GM23248 (cell line): ENCODE measurements around the gene ARCN1. TPM values are rescaled to one million over a fixed set of nuclear protein-coding genes. Genes with fewer than 3 reads are reported as not detected.
A peak's percentile ranks its signal among the peaks of the same experiment; 100 is the strongest.

Source experiments
- DNase-seq: peaks from one replicate; pipeline ENCODE4 v3.0.0-alpha.2; 2015
- H2AFZ ChIP-seq: fragments of 200-600 bp; sonication (generic); 2 replicates; pipeline ENCODE4 v1.6.1; 2016; ENCODE audit warnings: antibody characterized with exemption
- H3F3A ChIP-seq: fragments of 200-600 bp; sonication (generic); 2 replicates; pipeline ENCODE4 v1.6.1; 2016; ENCODE audit warnings: mild to moderate bottlenecking, antibody characterized with exemption, mixed run types; ENCODE audit not compliant: insufficient read depth
- H3K27ac ChIP-seq: fragments of 200-600 bp; sonication (generic); 2 replicates; pipeline ENCODE4 v1.5.1; 2016; ENCODE audit warnings: mild to moderate bottlenecking
- H3K27me3 ChIP-seq: fragments of 200-600 bp; sonication (generic); replicated peaks from 2 replicates; pipeline ENCODE4 v1.6.1; 2016; ENCODE audit warnings: mild to moderate bottlenecking; ENCODE audit not compliant: insufficient read depth
- H3K36me3 ChIP-seq: fragments of 200-600 bp; sonication (generic); 2 replicates; pipeline ENCODE4 v1.6.1; 2016; ENCODE audit warnings: low read depth, mild to moderate bottlenecking
- H3K4me1 ChIP-seq: fragments of 200-600 bp; sonication (generic); 2 replicates; pipeline ENCODE4 v1.6.1; 2016; ENCODE audit warnings: mild to moderate bottlenecking; ENCODE audit not compliant: insufficient read depth
- H3K4me2 ChIP-seq: fragments of 200-600 bp; sonication (generic); one replicate; pipeline ENCODE4 v1.6.1; 2016; ENCODE audit warnings: mild to moderate bottlenecking; ENCODE audit not compliant: unreplicated experiment
- H3K4me3 ChIP-seq: fragments of 200-600 bp; sonication (generic); 2 replicates; pipeline ENCODE4 v1.5.1; 2016; ENCODE audit warnings: mild to moderate bottlenecking
- H3K79me2 ChIP-seq: fragments of 200-600 bp; sonication (generic); 2 replicates; pipeline ENCODE4 v1.6.1; 2016; ENCODE audit warnings: mild to moderate bottlenecking; ENCODE audit not compliant: insufficient read depth
- H3K9ac ChIP-seq: fragments of 200-600 bp; sonication (generic); 2 replicates; pipeline ENCODE4 v1.6.1; 2016; ENCODE audit warnings: mild to moderate bottlenecking
- H3K9me2 ChIP-seq: fragments of 200-600 bp; sonication (generic); 2 replicates; pipeline ENCODE4 v1.6.1; 2016; ENCODE audit warnings: mixed run types, mild to moderate bottlenecking, moderate library complexity; ENCODE audit not compliant: insufficient read depth
- H3K9me3 ChIP-seq: fragments of 200-600 bp; sonication (generic); one replicate; pipeline ENCODE4 v1.6.1; 2017; ENCODE audit warnings: low read depth
- H4K20me1 ChIP-seq: fragments of 200-600 bp; sonication (generic); 2 replicates; pipeline ENCODE4 v1.6.0; 2016; ENCODE audit not compliant: insufficient read depth
- EZH2 ChIP-seq: fragments of 200-600 bp; sonication (generic); IDR thresholded peaks from 2 replicates; pipeline ENCODE4 v1.6.1; 2018; ENCODE audit warnings: antibody characterized with exemption, mild to moderate bottlenecking; ENCODE audit not compliant: insufficient read depth, poor library complexity, severe bottlenecking
- EZH2phosphoT487 ChIP-seq: fragments of 200-600 bp; sonication (generic); IDR thresholded peaks from 2 replicates; pipeline ENCODE4 v1.6.1; 2018; ENCODE audit warnings: antibody characterized with exemption, moderate library complexity, mild to moderate bottlenecking, low read depth; ENCODE audit not compliant: insufficient read depth
- WGBS, 2 experiments: methylation state at CpG; one replicate each; pipeline ENCODE4 v1.1.6; 2015 to 2017; ENCODE audit warnings: low lambda C conversion rate in 2 of 2, low coverage in 1 of 2; ENCODE audit errors: missing lambda C conversion rate in 2 of 2; 5-methylcytosine and 5-hydroxymethylcytosine counted together
- in situ Hi-C: fragments of 300-500 bp; cut with MboI; formaldehyde crosslinking; loops from 2 replicates; pipeline ENCODE4 v1.15.0; 2020
- polyA plus RNA-seq: library from polyadenylated mRNA; unstranded; fragments of >200 nt; fragmentation: Nextera tagmentation; extraction: Ambion mirVana; gene quantifications from 2 replicates; pipeline ENCODE4 v1.2.1, GENCODE V29; 2016
- total RNA-seq: library from RNA; depleted of rRNA; stranded (reverse); fragments of >200 nt; shearing (Covaris generic); gene quantifications from 2 replicates; pipeline ENCODE4 v1.2.3, GENCODE V29; 2014

ARCN1 gene
- total and polyA plus RNA-seq, 2 experiments from 2014 or later = 187 to 190 TPM

DNA sequence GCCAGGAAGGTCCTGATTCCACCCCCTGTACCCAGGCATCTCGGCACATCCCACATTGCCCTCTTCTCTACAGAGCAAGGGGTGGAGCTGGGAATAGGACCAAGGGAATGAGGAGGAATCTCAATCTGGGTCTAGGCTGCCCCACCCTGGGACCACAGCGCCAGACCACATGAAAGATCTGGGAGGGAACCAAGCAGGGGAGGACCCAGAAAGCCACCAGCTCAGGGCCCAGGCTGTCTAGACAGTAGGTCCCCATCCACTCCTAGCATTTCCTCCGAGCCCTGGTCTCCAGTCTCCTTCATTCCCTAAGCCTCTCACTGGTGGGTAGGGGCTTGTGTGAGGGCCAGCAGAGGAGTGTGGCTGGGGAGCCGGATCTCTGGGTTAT lies 46.8 kb downstream of the ARCN1 start:
- peak; percentile 89 for DNase-seq
- H3K79me2 ChIP-seq = peaks cover 58% of the 10 kb centered on the region
- no peaks in the 10 kb centered on the region for H4K20me1 ChIP-seq
- H3K27ac ChIP-seq = peak overlapping the region; percentile 99
- H3K27me3 ChIP-seq = no peaks in the 10 kb centered on the region
- peak overlapping the region; percentile 86 for H3K4me2 ChIP-seq
- H3K4me1 ChIP-seq = peaks cover 61% of the 10 kb centered on the region
- peaks cover 16% of the 10 kb centered on the region for H3K36me3 ChIP-seq
- TF ChIP-seq EZH2 = no peak
- no peak for TF ChIP-seq EZH2phosphoT487
- H3K9me3 ChIP-seq = no peaks in the 10 kb centered on the region
- H3K9ac ChIP-seq = peak overlapping the region; percentile 86
- H3K4me3 ChIP-seq = peak overlapping the region; percentile 47
- in situ Hi-C loops = no loop called here
- 0 to 1% methylated on average over 4 of the region's 4 CpGs for WGBS, 2 experiments
- no peaks in the 10 kb centered on the region for H3K9me2 ChIP-seq
- peaks cover 69% of the 10 kb centered on the region for H3F3A ChIP-seq
- H2AFZ ChIP-seq = no peak overlapping the region

DNA sequence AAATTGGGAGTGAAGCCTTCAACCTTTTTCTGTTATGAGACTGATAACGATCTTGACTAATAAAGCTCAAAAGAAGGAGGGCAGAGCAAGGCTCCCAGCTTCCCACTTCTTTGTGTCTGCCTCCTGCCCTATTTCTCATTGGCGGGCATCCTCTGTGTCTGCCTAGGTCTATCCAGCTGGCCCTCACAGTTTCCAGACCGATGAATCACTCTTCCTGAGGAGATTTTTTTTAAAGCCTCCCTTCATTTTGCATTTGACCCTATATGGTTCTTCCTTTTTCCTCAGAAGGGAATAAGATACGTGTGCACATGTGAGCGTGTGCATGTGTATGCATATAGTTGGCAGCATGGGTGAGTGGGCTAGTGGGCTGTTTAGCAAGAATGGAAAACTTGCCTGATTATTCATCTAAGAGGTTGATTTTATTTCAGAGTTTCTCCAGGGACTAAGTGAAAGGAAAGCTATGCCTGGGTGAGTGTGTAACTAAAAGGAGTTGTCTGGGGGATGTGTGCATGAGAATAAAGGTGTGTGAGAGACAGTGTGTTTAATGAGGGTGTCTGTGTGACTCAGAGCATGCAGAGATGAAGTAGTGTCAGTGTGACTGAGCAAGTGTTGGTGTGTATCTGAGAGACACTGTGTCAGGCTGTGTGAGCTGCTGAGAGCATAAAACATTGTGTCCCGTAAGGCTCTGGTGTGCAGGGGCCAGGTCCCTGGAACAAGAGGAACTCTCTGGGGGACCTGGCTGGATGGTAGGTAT lies 47.4 kb downstream of the ARCN1 start:
- Histone ChIP-seq H3K27ac (peak overlapping the region; percentile 99), H2AFZ (no peak overlapping the region), H3K9me3 (no peaks in the 10 kb centered on the region), H3K79me2 (peaks cover 58% of the 10 kb centered on the region), H3K4me3 (peak overlapping the region; percentile 47), H3F3A (peaks cover 69% of the 10 kb centered on the region), H3K4me1 (peaks cover 62% of the 10 kb centered on the region), H3K9ac (peak overlapping the region; percentile 86), H3K36me3 (peaks cover 16% of the 10 kb centered on the region), H3K4me2 (peak overlapping the region; percentile 97), H4K20me1 (no peaks in the 10 kb centered on the region), H3K9me2 (no peaks in the 10 kb centered on the region), H3K27me3 (no peaks in the 10 kb centered on the region)
- peak; percentile 99 for DNase-seq
- no peak for TF ChIP-seq EZH2phosphoT487
- 8 to 10% methylated on average over 6 of the region's 6 CpGs for WGBS, 2 experiments
- in situ Hi-C loops = no loop called here

DNA sequence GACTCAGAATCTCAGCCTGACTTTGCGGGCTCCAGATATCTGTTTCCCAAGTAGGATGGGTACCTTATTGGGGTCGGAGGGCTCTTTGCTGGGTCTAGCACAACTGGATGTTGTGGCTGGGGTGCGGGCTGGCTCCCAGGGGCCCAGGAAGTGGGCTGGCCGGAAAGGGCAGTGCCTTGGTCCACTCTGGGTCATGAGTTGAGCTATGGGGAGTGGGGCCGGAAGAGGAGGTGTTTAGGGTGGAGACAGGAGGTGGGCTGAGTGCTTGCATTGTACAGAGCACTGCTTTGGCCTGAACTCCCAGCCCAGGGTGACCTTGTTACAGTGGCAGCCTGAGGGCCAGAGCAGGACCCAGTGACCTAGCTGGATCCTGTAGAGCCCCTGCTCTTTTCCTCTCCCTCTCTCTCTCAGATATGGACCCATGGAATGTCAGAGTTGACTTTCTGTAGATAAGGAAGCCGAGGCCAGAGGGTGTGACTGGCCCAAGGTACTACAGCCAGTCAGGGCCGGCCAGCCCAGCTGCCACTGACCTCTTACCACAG lies 48.4 kb downstream of the ARCN1 start:
- no peaks in the 10 kb centered on the region for H3K9me2 ChIP-seq
- no peak overlapping the region for H2AFZ ChIP-seq
- no peaks in the 10 kb centered on the region for H3K9me3 ChIP-seq
- peaks cover 64% of the 10 kb centered on the region for H3F3A ChIP-seq
- H3K4me1 ChIP-seq = peaks cover 71% of the 10 kb centered on the region
- no peaks in the 10 kb centered on the region for H3K27me3 ChIP-seq
- WGBS, 2 experiments = 54 to 58% methylated on average over 7 of the region's 7 CpGs
- H3K4me2 ChIP-seq = peak overlapping the region; percentile 97
- peak overlapping the region; percentile 99 for H3K27ac ChIP-seq
- in situ Hi-C loops = no loop called here
- peak overlapping the region; percentile 86 for H3K9ac ChIP-seq
- no peak for DNase-seq
- H4K20me1 ChIP-seq = no peaks in the 10 kb centered on the region
- peak overlapping the region; percentile 78 for H3K4me3 ChIP-seq
- peaks cover 65% of the 10 kb centered on the region for H3K79me2 ChIP-seq
- peaks cover 15% of the 10 kb centered on the region for H3K36me3 ChIP-seq
- no peak for TF ChIP-seq EZH2phosphoT487
- no peak for TF ChIP-seq EZH2

DNA sequence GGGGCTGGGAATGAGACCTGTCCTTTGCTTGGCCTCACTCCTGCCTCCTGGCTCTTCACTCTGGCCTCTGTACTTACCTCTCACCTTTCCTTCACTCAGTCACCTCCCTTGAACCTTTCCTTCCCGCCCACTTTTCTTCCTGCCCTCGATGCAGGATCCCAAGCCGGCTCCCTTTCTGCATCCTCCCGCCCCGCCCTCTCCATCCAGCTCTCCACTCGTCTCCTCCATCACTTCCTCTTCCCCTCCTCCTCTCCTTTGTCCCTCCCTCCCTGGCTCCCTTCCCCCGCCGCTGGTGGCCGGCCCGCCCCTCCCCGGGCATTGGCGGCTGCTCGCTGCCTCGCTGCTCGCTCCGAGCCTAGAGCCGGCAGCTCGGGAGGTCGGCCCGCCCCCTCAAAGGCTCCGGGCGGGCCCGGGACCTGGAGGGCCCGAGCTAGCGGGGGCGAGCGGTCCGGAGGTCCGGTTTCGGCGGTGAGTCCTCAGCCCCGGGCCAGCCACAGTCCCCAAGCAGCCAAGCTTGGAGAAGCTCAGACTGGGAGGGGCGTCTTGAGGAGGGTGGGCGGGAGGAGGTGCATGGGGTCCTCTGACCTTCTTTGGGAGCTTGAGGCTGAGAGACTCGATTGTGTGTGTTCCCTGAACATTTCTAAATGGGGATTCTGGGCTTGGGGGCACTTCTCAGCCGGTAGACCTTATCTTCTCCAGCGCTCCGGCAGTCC lies 49.0 kb downstream of the ARCN1 start:
- H3K27me3 ChIP-seq = no peaks in the 10 kb centered on the region
- peak overlapping the region; percentile 78 for H3K4me3 ChIP-seq
- peaks cover 16% of the 10 kb centered on the region for H3K36me3 ChIP-seq
- H3K4me2 ChIP-seq = peak overlapping the region; percentile 97
- H3K27ac ChIP-seq = peak overlapping the region; percentile 99
- 3 to 4% methylated on average over 32 to 38 of the region's 38 CpGs for WGBS, 2 experiments
- no peak overlapping the region for H2AFZ ChIP-seq
- H3K9me3 ChIP-seq = no peaks in the 10 kb centered on the region
- H3F3A ChIP-seq = peaks cover 58% of the 10 kb centered on the region
- no peaks in the 10 kb centered on the region for H3K9me2 ChIP-seq
- no peaks in the 10 kb centered on the region for H4K20me1 ChIP-seq
- peak; percentile 91 for DNase-seq
- in situ Hi-C loops = no loop called here
- peaks cover 71% of the 10 kb centered on the region for H3K4me1 ChIP-seq
- peaks cover 65% of the 10 kb centered on the region for H3K79me2 ChIP-seq
- TF ChIP-seq EZH2 (no peak), EZH2phosphoT487 (no peak)
- peak overlapping the region; percentile 86 for H3K9ac ChIP-seq
